ENCODE measurements around the gene LCT. TPM values are rescaled to one million over a fixed set of nuclear protein-coding genes. Genes with fewer than 3 reads are reported as not detected.

The LCT gene
- total and polyA plus RNA-seq, 8 donors: 0.58 to 12.3 TPM; not detected in 6

- no peak for DNase-seq
- Histone ChIP-seq H3K27ac (no peak overlapping the region), H3K36me3 (peaks cover 65 to 100% (median 100%) of the 10 kb centered on the region in 4 donors), H3K27me3 (no peaks in the 10 kb centered on the region), H3K4me3 (no peak overlapping the region), H3K9me3 (no peaks in the 10 kb centered on the region), H3K4me1 (no peaks in the 10 kb centered on the region)
- intact Hi-C loops (cut with DNase I; ENCODE audit: low total_unique reads): no loop called here
- WGBS, 5 donors: 86 to 92% (median 90%) methylated on average over 2 of the region's 2 CpGs
- TF ChIP-seq POLR2A (IDR thresholded peaks at IDR 0.05): no peak
- TF ChIP-seq, protein P1, sequence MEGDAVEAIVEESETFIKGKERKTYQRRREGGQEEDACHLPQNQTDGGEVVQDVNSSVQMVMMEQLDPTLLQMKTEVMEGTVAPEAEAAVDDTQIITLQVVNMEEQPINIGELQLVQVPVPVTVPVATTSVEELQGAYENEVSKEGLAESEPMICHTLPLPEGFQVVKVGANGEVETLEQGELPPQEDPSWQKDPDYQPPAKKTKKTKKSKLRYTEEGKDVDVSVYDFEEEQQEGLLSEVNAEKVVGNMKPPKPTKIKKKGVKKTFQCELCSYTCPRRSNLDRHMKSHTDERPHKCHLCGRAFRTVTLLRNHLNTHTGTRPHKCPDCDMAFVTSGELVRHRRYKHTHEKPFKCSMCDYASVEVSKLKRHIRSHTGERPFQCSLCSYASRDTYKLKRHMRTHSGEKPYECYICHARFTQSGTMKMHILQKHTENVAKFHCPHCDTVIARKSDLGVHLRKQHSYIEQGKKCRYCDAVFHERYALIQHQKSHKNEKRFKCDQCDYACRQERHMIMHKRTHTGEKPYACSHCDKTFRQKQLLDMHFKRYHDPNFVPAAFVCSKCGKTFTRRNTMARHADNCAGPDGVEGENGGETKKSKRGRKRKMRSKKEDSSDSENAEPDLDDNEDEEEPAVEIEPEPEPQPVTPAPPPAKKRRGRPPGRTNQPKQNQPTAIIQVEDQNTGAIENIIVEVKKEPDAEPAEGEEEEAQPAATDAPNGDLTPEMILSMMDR (IDR thresholded peaks at IDR 0.05): no peak
- no peak for TF ChIP-seq POLR2AphosphoS5 (IDR thresholded peaks at IDR 0.05)
- no peak for TF ChIP-seq EP300 (IDR thresholded peaks at IDR 0.05)
Measured at GRCh38 chr2:135773319-135773718, 63.7 kb downstream of the LCT start.

- Histone ChIP-seq H3K36me3 (peaks cover 60 to 100% (median 100%) of the 10 kb centered on the region in 4 donors), H3K4me3 (no peak overlapping the region), H3K27ac (no peak overlapping the region), H3K9me3 (no peaks in the 10 kb centered on the region), H3K4me1 (no peaks in the 10 kb centered on the region), H3K27me3 (no peaks in the 10 kb centered on the region)
- TF ChIP-seq, protein P1 (IDR thresholded peaks at IDR 0.05): no peak
- no peak for TF ChIP-seq EP300 (IDR thresholded peaks at IDR 0.05)
- TF ChIP-seq POLR2A (IDR thresholded peaks at IDR 0.05): no peak
- no peak for TF ChIP-seq POLR2AphosphoS5 (IDR thresholded peaks at IDR 0.05)
- 91 to 97% (median 95%) methylated on average over 8 of the region's 8 CpGs for WGBS, 5 donors
- intact Hi-C loops (cut with DNase I; ENCODE audit: low total_unique reads): no loop called here
- DNase-seq: no peak
Measured at GRCh38 chr2:135768863-135769262, 68.1 kb downstream of the LCT start.

- Histone ChIP-seq H3K9me3 (peaks cover 0 to 4% (median 1%) of the 10 kb centered on the region in 4 donors), H3K27ac (no peak overlapping the region), H3K27me3 (no peaks in the 10 kb centered on the region), H3K4me1 (no peaks in the 10 kb centered on the region), H3K4me3 (no peak overlapping the region), H3K36me3 (peaks cover 50 to 100% (median 100%) of the 10 kb centered on the region in 4 donors)
- DNase-seq: no peak
- intact Hi-C loops (cut with DNase I; ENCODE audit: low total_unique reads): loop anchor here (5.0 kb wide), 1 partner anchor 600 kb away; no protein-coding TSS in a partner anchor
- 87 to 100% (median 93%) methylated on average over 1 of the region's 1 CpG for WGBS, 5 donors
- TF ChIP-seq POLR2AphosphoS5 (IDR thresholded peaks at IDR 0.05): no peak
- no peak for TF ChIP-seq POLR2A (IDR thresholded peaks at IDR 0.05)
- no peak for TF ChIP-seq EP300 (IDR thresholded peaks at IDR 0.05)
- TF ChIP-seq, protein P1 (IDR thresholded peaks at IDR 0.05): no peak
Measured at GRCh38 chr2:135762530-135762929, 74.5 kb downstream of the LCT start.

DNA sequence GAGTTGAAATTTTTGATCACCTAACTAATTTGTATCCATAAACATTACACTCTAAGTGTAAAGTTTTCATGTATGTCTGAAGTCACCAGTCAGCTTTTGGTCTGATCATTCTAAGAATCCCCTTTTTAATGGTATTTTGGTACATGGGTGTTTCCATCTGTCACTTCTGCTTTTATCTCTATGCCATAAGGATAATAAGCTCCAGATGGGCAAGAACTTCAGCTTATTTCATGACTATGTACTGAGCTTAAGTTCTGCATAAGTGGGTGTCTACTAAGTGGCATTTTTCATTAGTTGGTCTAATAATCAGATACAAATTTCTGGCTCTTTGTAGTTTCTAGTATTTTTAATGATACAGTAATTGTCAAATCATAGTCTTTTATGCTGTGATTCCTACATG lies 75.0 kb downstream of the LCT start:
- peaks cover 53 to 100% (median 100%) of the 10 kb centered on the region in 4 donors for H3K36me3 ChIP-seq
- intact Hi-C loops (cut with DNase I; ENCODE audit: low total_unique reads): loop anchor here (5.0 kb wide), 1 partner anchor 600 kb away; no protein-coding TSS in a partner anchor

More for the DNA sequence above, 75.0 kb downstream of the LCT start:
- no peaks in the 10 kb centered on the region for H3K27me3 ChIP-seq
- no peak for DNase-seq
- H3K9me3 ChIP-seq: peaks cover 3 to 9% (median 5%) of the 10 kb centered on the region in 4 donors
- no peaks in the 10 kb centered on the region for H3K4me1 ChIP-seq
- no peak for TF ChIP-seq POLR2AphosphoS5 (IDR thresholded peaks at IDR 0.05)
- TF ChIP-seq, protein P1 (IDR thresholded peaks at IDR 0.05): no peak
- no peak for TF ChIP-seq POLR2A (IDR thresholded peaks at IDR 0.05)
- no peak for TF ChIP-seq EP300 (IDR thresholded peaks at IDR 0.05)
- H3K27ac ChIP-seq: no peak overlapping the region
- H3K4me3 ChIP-seq: no peak overlapping the region

Data from stomach (tissue), 9 donors.